ENCODE measurements around the gene KIAA1191.
"Not testable (repeated sequence)": the region's sequence is repeated elsewhere in the genome, so short reads cannot be mapped to it uniquely, and the experiment has no call there.

KIAA1191 gene

GRCh38 chr5:176317534-176318374, 43.8 kb downstream of the KIAA1191 start:
- DNase-seq (no peak), ATAC-seq (no peak)

- not testable (repeated sequence) for ATAC-seq, DNase-seq
These were observed 56.2 kb downstream of the KIAA1191 start for GRCh38 chr5:176305356-176305755.

All from stimulated activated naive CD8-positive, alpha-beta T cell treated with anti-CD3 and anti-CD28 coated beads, Interleukin-15, Interleukin-2, amounts not matched to agents 100 U/mL and 50 U/mL, for 24 hours (primary cell).